Chondrocyte (in vitro differentiated cells): ENCODE data around the gene OR7D2. TPM values are rescaled to one million over a fixed set of nuclear protein-coding genes. Genes with fewer than 3 reads are reported as not detected.

Experiments
- DNase-seq: peaks from one replicate; pipeline ENCODE4 v3.0.0; 2021; ENCODE audit warnings: mixed read lengths, low spot score
- H3K27ac Mint-ChIP-seq: one replicate; pipeline ENCODE4 v1.8.0; 2021; ENCODE audit warnings: mild to moderate bottlenecking, moderate library complexity, mixed read lengths; ENCODE audit not compliant: unreplicated experiment
- H3K27me3 Mint-ChIP-seq: 2 replicates; pipeline ENCODE4 v1.8.0; 2021; ENCODE audit warnings: low read depth, mixed read lengths
- H3K36me3 Mint-ChIP-seq: 2 replicates; pipeline ENCODE4 v1.8.0; 2021; ENCODE audit warnings: low read depth, mixed read lengths
- H3K4me1 Mint-ChIP-seq: 2 replicates; pipeline ENCODE4 v1.8.0; 2021; ENCODE audit warnings: low read depth, mild to moderate bottlenecking, mixed read lengths
- H3K4me3 Mint-ChIP-seq: one replicate; pipeline ENCODE4 v1.8.0; 2021; ENCODE audit warnings: mild to moderate bottlenecking, moderate library complexity, mixed read lengths; ENCODE audit not compliant: unreplicated experiment
- H3K9me3 Mint-ChIP-seq: 2 replicates; pipeline ENCODE4 v1.8.0; 2021; ENCODE audit warnings: low read depth, mixed read lengths
- CTCF ChIP-seq: fragments of 200-600 bp; sonication (generic); IDR thresholded peaks from 2 replicates; pipeline ENCODE4 v1.5.0; 2021; ENCODE audit warnings: antibody characterized with exemption, mild to moderate bottlenecking, moderate library complexity
- total RNA-seq: library from RNA; stranded (reverse); gene quantifications from 3 replicates; pipeline ENCODE4 v1.2.1, GENCODE V29; 2021

Gene OR7D2
- total RNA-seq, 1 donor from 2014 or later = 0.60 TPM

GRCh38 chr19:9165261-9165660, 13.5 kb upstream of the OR7D2 start:
- Mint-ChIP-seq H3K36me3 (peaks cover 42% of the 10 kb centered on the region), H3K27ac (no peak overlapping the region), H3K4me1 (no peaks in the 10 kb centered on the region), H3K9me3 (peaks cover 20% of the 10 kb centered on the region), H3K27me3 (no peaks in the 10 kb centered on the region), H3K4me3 (no peak overlapping the region)
- TF ChIP-seq CTCF = no peak
- DNase-seq = no peak

GRCh38 chr19:9166846-9167245, 11.9 kb upstream of the OR7D2 start:
- DNase-seq = no peak
- Mint-ChIP-seq H3K4me1 (no peaks in the 10 kb centered on the region), H3K4me3 (no peak overlapping the region), H3K27ac (no peak overlapping the region), H3K27me3 (no peaks in the 10 kb centered on the region), H3K36me3 (peaks cover 26% of the 10 kb centered on the region), H3K9me3 (peaks cover 9% of the 10 kb centered on the region)
- TF ChIP-seq CTCF = no peak

GRCh38 chr19:9171393-9171991, 7.3 kb upstream of the OR7D2 start:
- no peak overlapping the region for H3K4me3 Mint-ChIP-seq
- no peak for DNase-seq

GRCh38 chr19:9175326-9175725, 3.5 kb upstream of the OR7D2 start:
- no peak overlapping the region for H3K27ac Mint-ChIP-seq
- no peak for TF ChIP-seq CTCF
- H3K9me3 Mint-ChIP-seq = peaks cover 15% of the 10 kb centered on the region
- no peaks in the 10 kb centered on the region for H3K27me3 Mint-ChIP-seq
- H3K4me3 Mint-ChIP-seq = no peak overlapping the region
- peaks cover 11% of the 10 kb centered on the region for H3K36me3 Mint-ChIP-seq
- DNase-seq = no peak
- no peaks in the 10 kb centered on the region for H3K4me1 Mint-ChIP-seq

More at GRCh38 chr19:9171393-9171991, 7.3 kb upstream of the OR7D2 start:
- Mint-ChIP-seq H3K27me3 (no peaks in the 10 kb centered on the region), H3K4me1 (no peaks in the 10 kb centered on the region), H3K36me3 (peaks cover 7% of the 10 kb centered on the region), H3K27ac (no peak overlapping the region), H3K9me3 (peaks cover 6% of the 10 kb centered on the region)
- TF ChIP-seq CTCF = no peak

- H3K4me3 Mint-ChIP-seq = no peak overlapping the region
- H3K9me3 Mint-ChIP-seq = peaks cover 14% of the 10 kb centered on the region
- H3K27ac Mint-ChIP-seq = no peak overlapping the region
- peaks cover 13% of the 10 kb centered on the region for H3K36me3 Mint-ChIP-seq
- no peaks in the 10 kb centered on the region for H3K4me1 Mint-ChIP-seq
- DNase-seq = no peak
- no peak for TF ChIP-seq CTCF
- H3K27me3 Mint-ChIP-seq = no peaks in the 10 kb centered on the region
Observed at GRCh38 chr19:9183000-9183399, 4.2 kb downstream of the OR7D2 start.
